ENCODE measurements around the gene JADE3. TPM values are rescaled to one million over a fixed set of nuclear protein-coding genes. Genes with fewer than 3 reads are reported as not detected.

Gene JADE3
- total RNA-seq, result 3.6 and 5.2 TPM in 2 replicates

DNA sequence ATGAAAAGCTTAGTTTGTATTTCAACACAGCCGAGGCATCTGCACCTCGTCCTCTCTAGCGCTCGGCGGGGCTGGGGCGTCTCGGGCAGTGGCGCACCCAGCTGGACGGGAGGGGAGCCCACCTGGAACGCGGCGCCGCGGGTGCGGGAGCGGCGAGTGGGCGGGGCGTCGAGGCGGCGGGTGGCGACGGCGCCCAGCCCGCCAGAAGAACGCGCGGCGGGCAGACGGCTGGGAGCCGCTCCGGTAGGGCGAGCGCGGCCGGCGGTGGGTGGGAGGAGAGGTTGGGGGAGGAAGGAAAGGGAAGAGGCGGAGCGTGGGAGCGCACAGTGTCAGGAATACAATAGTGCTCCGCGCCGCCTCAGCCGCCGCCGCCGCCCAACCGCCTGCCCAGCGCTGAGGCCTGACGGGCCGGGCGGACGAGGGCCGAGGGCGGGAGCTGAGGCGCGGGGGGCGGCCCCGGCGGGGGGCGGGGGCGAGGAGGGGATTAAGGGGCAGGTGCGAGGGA is at the start of gene JADE3:
TSS of gene JADE3 (plus strand) at position 324 of the 505 bp plus-strand sequence. CDS start 72,474 bp downstream, outside the sequence.

DNA sequence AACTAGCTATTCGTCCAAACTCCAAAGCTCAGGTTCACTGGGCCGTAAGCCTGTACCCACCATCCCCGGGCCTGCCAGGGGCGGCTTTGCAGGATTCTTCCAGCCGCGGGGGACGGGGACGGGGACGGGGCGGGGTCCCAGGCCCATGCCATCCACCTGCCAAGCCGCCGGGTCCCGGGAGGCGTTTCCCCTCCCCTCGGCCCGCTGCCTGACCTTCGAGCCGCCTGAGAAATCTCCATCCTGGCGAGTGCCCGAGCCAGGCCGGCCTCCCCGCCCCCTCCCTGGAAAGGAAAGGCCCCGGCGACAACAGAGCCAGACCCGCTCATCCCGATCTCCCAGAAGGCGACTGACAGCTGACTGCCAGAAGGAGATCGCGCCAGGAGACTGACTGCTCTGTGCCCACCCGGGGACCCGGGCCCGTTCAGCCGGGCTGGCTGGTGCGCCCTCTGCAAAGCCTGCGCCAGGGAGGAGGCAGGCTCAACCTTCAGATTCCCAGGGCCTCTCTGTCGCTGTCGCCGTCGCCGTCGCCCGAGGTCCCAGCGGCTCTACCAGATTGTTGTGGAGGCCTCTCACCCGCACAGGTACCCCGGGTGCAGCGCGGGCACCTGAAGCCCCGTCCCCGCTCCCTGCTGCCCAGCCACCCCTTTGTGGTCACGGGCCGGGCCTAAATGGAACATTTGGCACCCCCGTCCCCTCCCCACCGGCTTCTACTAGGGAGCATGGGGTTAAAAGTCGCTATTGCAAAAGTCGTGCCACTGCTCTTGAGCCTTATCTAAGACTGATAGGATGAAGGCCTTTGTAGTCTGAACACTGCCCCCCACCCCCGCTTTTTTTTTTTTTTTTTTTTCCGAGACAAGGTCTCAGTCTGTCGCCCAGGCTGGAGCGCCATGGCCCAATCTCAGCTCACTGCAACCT is 166.2 kb downstream of the JADE3 start, which contains the start of gene RGN:
TSS of gene RGN (plus strand) at position 315 of the 915 bp plus-strand sequence. CDS start 2,702 bp downstream, outside the sequence.

Other genes starting within 250 kb of the JADE3 start
- gene SLC9A7, start 153.3 kb upstream of the JADE3 start, total RNA-seq, result 2.1 and 5.1 TPM in 2 replicates
- 25.2 and 26.1 TPM in 2 replicates for gene RP2, start 75.4 kb upstream of the JADE3 start, total RNA-seq
- 0.20 TPM in 1 of 2 replicates, not detected in the other for gene RGN, start 166.0 kb downstream of the JADE3 start, total RNA-seq
- 71.1 and 73.9 TPM in 2 replicates for gene NDUFB11, start 232.3 kb downstream of the JADE3 start, total RNA-seq
- 47.4 and 53.0 TPM in 2 replicates for gene RBM10, start 232.8 kb downstream of the JADE3 start, total RNA-seq